Right renal pelvis (tissue), 4 donors: Measurements from ENCODE around the gene RAD18. TPM values are rescaled to one million over a fixed set of nuclear protein-coding genes. Genes with fewer than 3 reads are reported as not detected.

Experiments used
- DNase-seq, 4 donors: peaks; one replicate each; pipeline ENCODE4 v3.0.0-alpha.2; 2013; ENCODE audit warnings: low read depth in 4 of 4, low spot score in 3 of 4, missing footprints in 1 of 4
- polyA plus RNA-seq, 4 donors: library from polyadenylated mRNA; unstranded; fragments of 120-200 nt; gene quantifications; one replicate each; pipeline ENCODE4 v1.2.1, GENCODE V29; 2013; ENCODE audit not compliant: insufficient read length in 4 of 4

The RAD18 gene
- polyA plus RNA-seq, 4 donors: 9.7 to 12.7 (median 11.2) TPM

GRCh38 chr3:8987226-8987625 lies 24.0 kb upstream of the RAD18 start:
- no peak for DNase-seq

GRCh38 chr3:8986741-8987140 lies 23.5 kb upstream of the RAD18 start:
- DNase-seq: no peak

GRCh38 chr3:8985876-8986275 lies 22.6 kb upstream of the RAD18 start:
- DNase-seq: no peak

- no peak for DNase-seq
These were observed 22.1 kb upstream of the RAD18 start for GRCh38 chr3:8985411-8985831.

- DNase-seq: no peak
These were observed 21.3 kb upstream of the RAD18 start for GRCh38 chr3:8984526-8984925.

GRCh38 chr3:8984081-8984480 lies 20.8 kb upstream of the RAD18 start:
- DNase-seq: no peak

GRCh38 chr3:8983591-8983990 lies 20.3 kb upstream of the RAD18 start:
- no peak for DNase-seq

- no peak for DNase-seq
These were observed 19.8 kb upstream of the RAD18 start for GRCh38 chr3:8983026-8983425.

- no peak for DNase-seq
These were observed 19.2 kb upstream of the RAD18 start for GRCh38 chr3:8982509-8982908.

- no peak for DNase-seq
These were observed 18.4 kb upstream of the RAD18 start for GRCh38 chr3:8981700-8982099.

GRCh38 chr3:8981296-8981695 lies 18.0 kb upstream of the RAD18 start:
- DNase-seq: no peak

GRCh38 chr3:8980756-8981257 lies 17.5 kb upstream of the RAD18 start:
- no peak for DNase-seq

- DNase-seq: no peak
These were observed 16.0 kb upstream of the RAD18 start for GRCh38 chr3:8979262-8979661.

GRCh38 chr3:8978551-8978950 lies 15.3 kb upstream of the RAD18 start:
- no peak for DNase-seq

- DNase-seq: no peak
These were observed 13.4 kb upstream of the RAD18 start for GRCh38 chr3:8976540-8977182.

GRCh38 chr3:8975081-8976020 lies 12.1 kb upstream of the RAD18 start:
- DNase-seq: no peak

GRCh38 chr3:8974458-8974857 lies 11.2 kb upstream of the RAD18 start:
- no peak for DNase-seq

- no peak for DNase-seq
These were observed 9.4 kb upstream of the RAD18 start for GRCh38 chr3:8972639-8973038.

GRCh38 chr3:8970971-8971589 lies 7.8 kb upstream of the RAD18 start:
- peak; percentile 32 to 44 (median 43) for DNase-seq

- DNase-seq: no peak
These were observed 6.0 kb upstream of the RAD18 start for GRCh38 chr3:8969241-8969640.

- DNase-seq: no peak
These were observed 5.2 kb upstream of the RAD18 start for GRCh38 chr3:8968375-8968882.
